Loucy (cell line): ENCODE results near the gene EIF3B.

Experiments
- H2AFZ ChIP-seq: fragments of 200-600 bp; sonication (generic); 2 replicates; pipeline ENCODE4 v1.6.0; 2016; ENCODE audit warnings: antibody characterized with exemption, mild to moderate bottlenecking, low read length, moderate library complexity
- H3F3A ChIP-seq: fragments of 200-600 bp; 2 replicates; pipeline ENCODE4 v1.6.0; 2016; ENCODE audit warnings: antibody characterized with exemption, low read depth, mild to moderate bottlenecking
- H3K27me3 ChIP-seq: fragments of 200-600 bp; sonication (generic); 2 replicates; pipeline ENCODE4 v1.6.1; 2014; ENCODE audit warnings: low read length, mild to moderate bottlenecking; ENCODE audit not compliant: insufficient read depth, poor library complexity, severe bottlenecking
- H3K36me3 ChIP-seq: fragments of 200-600 bp; sonication (generic); 2 replicates; pipeline ENCODE4 v1.6.1; 2016; ENCODE audit warnings: low read length; ENCODE audit not compliant: insufficient read depth
- H3K4me1 ChIP-seq: fragments of 200-600 bp; sonication (generic); 2 replicates; pipeline ENCODE4 v1.5.1; 2014; ENCODE audit warnings: low read length, mild to moderate bottlenecking; ENCODE audit not compliant: insufficient read depth, poor library complexity, severe bottlenecking
- H3K4me2 ChIP-seq: fragments of 200-600 bp; sonication (generic); 2 replicates; pipeline ENCODE4 v1.6.0; 2014; ENCODE audit warnings: antibody characterized with exemption, low read length, low read depth, mild to moderate bottlenecking; ENCODE audit not compliant: poor library complexity, severe bottlenecking
- H3K4me3 ChIP-seq: fragments of 200-600 bp; sonication (generic); 2 replicates; pipeline ENCODE4 v1.5.1; 2014; ENCODE audit warnings: low read length, mild to moderate bottlenecking, mixed read lengths; ENCODE audit not compliant: poor library complexity, severe bottlenecking
- H3K79me2 ChIP-seq: fragments of 200-600 bp; sonication (generic); 2 replicates; pipeline ENCODE4 v1.6.1; 2014; ENCODE audit warnings: low read length; ENCODE audit not compliant: insufficient read depth
- H3K9ac ChIP-seq: fragments of 200-600 bp; sonication (generic); 2 replicates; pipeline ENCODE4 v1.6.0; 2014; ENCODE audit warnings: mild to moderate bottlenecking, low read depth, low read length, moderate library complexity; ENCODE audit not compliant: poor library complexity, severe bottlenecking
- H3K9me2 ChIP-seq: fragments of 200-600 bp; sonication (generic); replicated peaks from 2 replicates; pipeline ENCODE4 v1.6.1; 2016; ENCODE audit warnings: low read depth, low read length, mixed read lengths
- H3K9me3 ChIP-seq: fragments of 200-600 bp; sonication (generic); 2 replicates; pipeline ENCODE4 v1.6.1; 2014; ENCODE audit warnings: mild to moderate bottlenecking, antibody characterized with exemption, low read length, low read depth; ENCODE audit not compliant: insufficient read depth
- H4K20me1 ChIP-seq: fragments of 200-600 bp; sonication (generic); 2 replicates; pipeline ENCODE4 v1.6.0; 2014; ENCODE audit warnings: antibody characterized with exemption, low read length, mild to moderate bottlenecking; ENCODE audit not compliant: insufficient read depth, poor library complexity, severe bottlenecking
- EZH2phosphoT487 ChIP-seq: fragments of 200-600 bp; IDR thresholded peaks from 2 replicates; pipeline ENCODE4 v1.6.1; 2018; ENCODE audit warnings: antibody characterized with exemption, mild to moderate bottlenecking, moderate library complexity, borderline replicate concordance
- TF ChIP-seq, protein P1 (sequence below): fragments of 200-600 bp; sonication (generic); conservative IDR thresholded peaks from 2 replicates; pipeline ENCODE4 v1.5.1; 2014; ENCODE audit warnings: mild to moderate bottlenecking, antibody characterized with exemption, low read length

Gene EIF3B

DNA sequence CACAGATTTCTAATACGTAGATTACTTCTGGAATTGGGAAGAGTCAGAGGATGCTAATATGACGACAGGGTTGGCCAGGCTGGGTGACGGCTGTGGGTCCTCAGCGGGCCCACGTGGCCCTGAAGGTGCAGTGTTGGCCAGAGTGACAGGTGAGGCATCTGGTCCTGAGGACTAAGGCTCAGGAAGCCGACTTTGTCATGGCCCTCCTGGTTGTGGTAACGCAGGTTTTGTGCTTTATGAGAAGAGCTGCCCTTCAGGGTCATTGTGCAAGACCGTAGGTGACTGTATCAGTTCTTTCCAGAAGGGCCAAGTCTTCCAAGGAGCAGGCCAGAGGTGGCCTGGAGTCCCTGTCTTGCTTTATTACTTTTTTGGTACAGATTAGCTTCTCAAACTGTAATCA is 2.5 kb downstream of the EIF3B start:
- peak overlapping the region; percentile 97 for H3K9ac ChIP-seq
- H3K4me3 ChIP-seq, result peak overlapping the region; percentile 99
- H3K9me3 ChIP-seq, result no peaks in the 10 kb centered on the region
- H3K36me3 ChIP-seq, result peaks cover 27% of the 10 kb centered on the region; the same call in 1 of the 2 replicates
- peaks cover 79% of the 10 kb centered on the region for H3K79me2 ChIP-seq
- no peaks in the 10 kb centered on the region for H3F3A ChIP-seq
- peaks cover 62% of the 10 kb centered on the region for H4K20me1 ChIP-seq
- H2AFZ ChIP-seq, result no peak overlapping the region
- peak overlapping the region; percentile 98 for H3K4me2 ChIP-seq
- H3K4me1 ChIP-seq, result peaks cover 50% of the 10 kb centered on the region
- no peaks in the 10 kb centered on the region for H3K27me3 ChIP-seq
- no peaks in the 10 kb centered on the region for H3K9me2 ChIP-seq
- no peak for TF ChIP-seq EZH2phosphoT487
- TF ChIP-seq, protein P1, sequence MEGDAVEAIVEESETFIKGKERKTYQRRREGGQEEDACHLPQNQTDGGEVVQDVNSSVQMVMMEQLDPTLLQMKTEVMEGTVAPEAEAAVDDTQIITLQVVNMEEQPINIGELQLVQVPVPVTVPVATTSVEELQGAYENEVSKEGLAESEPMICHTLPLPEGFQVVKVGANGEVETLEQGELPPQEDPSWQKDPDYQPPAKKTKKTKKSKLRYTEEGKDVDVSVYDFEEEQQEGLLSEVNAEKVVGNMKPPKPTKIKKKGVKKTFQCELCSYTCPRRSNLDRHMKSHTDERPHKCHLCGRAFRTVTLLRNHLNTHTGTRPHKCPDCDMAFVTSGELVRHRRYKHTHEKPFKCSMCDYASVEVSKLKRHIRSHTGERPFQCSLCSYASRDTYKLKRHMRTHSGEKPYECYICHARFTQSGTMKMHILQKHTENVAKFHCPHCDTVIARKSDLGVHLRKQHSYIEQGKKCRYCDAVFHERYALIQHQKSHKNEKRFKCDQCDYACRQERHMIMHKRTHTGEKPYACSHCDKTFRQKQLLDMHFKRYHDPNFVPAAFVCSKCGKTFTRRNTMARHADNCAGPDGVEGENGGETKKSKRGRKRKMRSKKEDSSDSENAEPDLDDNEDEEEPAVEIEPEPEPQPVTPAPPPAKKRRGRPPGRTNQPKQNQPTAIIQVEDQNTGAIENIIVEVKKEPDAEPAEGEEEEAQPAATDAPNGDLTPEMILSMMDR, result no peak

GRCh38 chr7:2357571-2357970 is 2.9 kb downstream of the EIF3B start:
- TF ChIP-seq EZH2phosphoT487, result no peak
- TF ChIP-seq, protein P1, result no peak
- Histone ChIP-seq H3K4me1 (peaks cover 50% of the 10 kb centered on the region), H3F3A (no peaks in the 10 kb centered on the region), H2AFZ (no peak overlapping the region), H4K20me1 (peaks cover 67% of the 10 kb centered on the region), H3K36me3 (peaks cover 31% of the 10 kb centered on the region; the same call in 1 of the 2 replicates), H3K9me2 (no peaks in the 10 kb centered on the region), H3K9ac (peak overlapping the region; percentile 97), H3K9me3 (no peaks in the 10 kb centered on the region), H3K4me2 (peak overlapping the region; percentile 98), H3K79me2 (peaks cover 83% of the 10 kb centered on the region), H3K27me3 (no peaks in the 10 kb centered on the region), H3K4me3 (peak overlapping the region; percentile 99)

GRCh38 chr7:2358968-2359527 is 4.4 kb downstream of the EIF3B start:
- peak overlapping the region; percentile 98 for H3K4me2 ChIP-seq

More at GRCh38 chr7:2358968-2359527, 4.4 kb downstream of the EIF3B start:
- Histone ChIP-seq H3K9ac (peak overlapping the region; percentile 97), H4K20me1 (peaks cover 67% of the 10 kb centered on the region), H3K79me2 (peaks cover 75% of the 10 kb centered on the region), H3K27me3 (no peaks in the 10 kb centered on the region), H3K9me2 (no peaks in the 10 kb centered on the region), H3F3A (no peaks in the 10 kb centered on the region; the same call in 1 of the 2 replicates), H2AFZ (no peak overlapping the region), H3K4me1 (peaks cover 40% of the 10 kb centered on the region), H3K9me3 (no peaks in the 10 kb centered on the region), H3K36me3 (peaks cover 46% of the 10 kb centered on the region; the same call in 1 of the 2 replicates), H3K4me3 (peak overlapping the region; percentile 22)
- TF ChIP-seq, protein P1, result no peak
- no peak for TF ChIP-seq EZH2phosphoT487
